H1 (cell line): Measurements from ENCODE around the gene MANF.

Source experiments
- CTCF ChIP-seq, 3 experiments: IDR thresholded peaks; 1 replicate in 2 of 3; 2 replicates in 1 of 3; pipeline versions ENCODE4 v1.5.1 to v1.6.1; 2011; ENCODE audit warnings: low read length in 3 of 3, mild to moderate bottlenecking in 3 of 3, inconsistent platforms in 2 of 3, low read depth in 1 of 3, moderate library complexity in 1 of 3; ENCODE audit not compliant: insufficient read depth in 1 of 3; ENCODE audit errors: control extremely low read depth in 1 of 3
- EZH2 ChIP-seq: fragments of 200-600 bp; sonication (generic); IDR thresholded peaks from 2 replicates; pipeline ENCODE4 v1.7.1; 2012; ENCODE audit warnings: low read depth, mild to moderate bottlenecking, moderate library complexity, low read length, inconsistent platforms; ENCODE audit not compliant: severe bottlenecking
- FOSL1 ChIP-seq: IDR thresholded peaks from 2 replicates; pipeline ENCODE4 v1.6.1; 2011; ENCODE audit warnings: mild to moderate bottlenecking, low read depth, low read length, moderate library complexity; ENCODE audit not compliant: insufficient read depth
- HDAC6 ChIP-seq: IDR thresholded peaks from one replicate; pipeline ENCODE4 v1.7.1; 2012; ENCODE audit warnings: low read depth, mild to moderate bottlenecking, inconsistent platforms, low read length, moderate library complexity
- MAFK ChIP-seq: IDR thresholded peaks from 2 replicates; pipeline ENCODE4 v1.6.1; 2012; ENCODE audit warnings: low read depth, mild to moderate bottlenecking, improper control_type of control experiment, low read length
- NRF1 ChIP-seq: IDR thresholded peaks from 2 replicates; pipeline ENCODE4 v1.6.1; 2011; ENCODE audit warnings: mild to moderate bottlenecking, low read depth, low read length, improper control_type of control experiment
- POLR2A ChIP-seq, 2 experiments: IDR thresholded peaks; 1 replicate in 1 of 2; 2 replicates in 1 of 2; pipeline ENCODE4 v1.6.1; 2011; ENCODE audit warnings: low read depth in 2 of 2, low read length in 2 of 2, mild to moderate bottlenecking in 2 of 2; ENCODE audit errors: control extremely low read depth in 1 of 2
- RFX5 ChIP-seq: IDR thresholded peaks from 2 replicates; pipeline ENCODE4 v1.6.1; 2011; ENCODE audit warnings: low read depth, low read length, improper control_type of control experiment, borderline replicate concordance
- SP1 ChIP-seq: IDR thresholded peaks from 2 replicates; pipeline ENCODE4 v1.6.1; 2011; ENCODE audit warnings: low read depth, low read length
- USF2 ChIP-seq: IDR thresholded peaks from 2 replicates; pipeline ENCODE4 v1.6.1; 2011; ENCODE audit warnings: low read length, improper control_type of control experiment

GRCh38 chr3:51401735-51402134 lies 16.6 kb downstream of the MANF start:
- TF ChIP-seq NRF1 (no peak), CTCF (IDR thresholded peaks at IDR 0.05; ENCODE audit: control extremely low read depth in 1 of 3, insufficient read depth in 1 of 3, low read depth in 1 of 3, low read length in 3 of 3) (no peak), EZH2 (no peak), FOSL1 (no peak), SP1 (no peak), USF2 (no peak), RFX5 (no peak), POLR2A (IDR thresholded peaks at IDR 0.05; ENCODE audit: control extremely low read depth in 1 of 2, low read depth in 2 of 2, low read length in 2 of 2) (no peak), HDAC6 (no peak), MAFK (no peak)
